PC-3 (cell line): ENCODE measurements around the gene MITF.

Experiments used
- EZH2 ChIP-seq: fragments of 300-600 bp; sonication (generic); IDR thresholded peaks from one replicate; pipeline ENCODE4 v1.6.1; 2017; ENCODE audit warnings: antibody characterized with exemption, mild to moderate bottlenecking, low read length; ENCODE audit not compliant: unreplicated experiment
- EZH2phosphoT487 ChIP-seq: fragments of 300-600 bp; sonication (generic); IDR thresholded peaks from 2 replicates; pipeline ENCODE4 v1.6.1; 2018; ENCODE audit warnings: mild to moderate bottlenecking, antibody characterized with exemption, low read length, borderline replicate concordance
- TF ChIP-seq, protein P1 (sequence below): fragments of 300-600 bp; sonication (generic); conservative IDR thresholded peaks from 2 replicates; pipeline ENCODE4 v1.5.1; 2017; ENCODE audit warnings: antibody characterized with exemption, low read depth, mild to moderate bottlenecking, low read length

DNA sequence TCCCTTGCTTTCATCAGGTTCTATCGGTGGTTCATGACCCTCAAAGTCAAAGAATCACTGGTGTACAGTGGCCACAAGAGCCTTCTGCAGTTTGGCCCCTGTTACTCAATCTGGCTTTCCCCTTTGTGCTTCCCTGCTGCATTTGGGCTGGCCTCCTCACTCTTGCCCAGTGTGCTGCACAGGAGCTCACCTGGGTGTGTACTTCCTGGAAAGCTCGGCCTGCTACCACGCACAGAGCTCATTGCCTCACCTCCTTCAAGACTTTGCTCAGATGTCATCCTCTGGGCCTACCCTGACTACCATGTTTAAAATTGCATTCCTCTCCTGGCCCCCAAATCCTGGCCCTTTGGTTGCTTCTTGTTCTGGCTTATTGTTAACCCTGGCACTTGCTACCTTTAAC lies 90.9 kb downstream of the MITF start:
- TF ChIP-seq, protein P1, sequence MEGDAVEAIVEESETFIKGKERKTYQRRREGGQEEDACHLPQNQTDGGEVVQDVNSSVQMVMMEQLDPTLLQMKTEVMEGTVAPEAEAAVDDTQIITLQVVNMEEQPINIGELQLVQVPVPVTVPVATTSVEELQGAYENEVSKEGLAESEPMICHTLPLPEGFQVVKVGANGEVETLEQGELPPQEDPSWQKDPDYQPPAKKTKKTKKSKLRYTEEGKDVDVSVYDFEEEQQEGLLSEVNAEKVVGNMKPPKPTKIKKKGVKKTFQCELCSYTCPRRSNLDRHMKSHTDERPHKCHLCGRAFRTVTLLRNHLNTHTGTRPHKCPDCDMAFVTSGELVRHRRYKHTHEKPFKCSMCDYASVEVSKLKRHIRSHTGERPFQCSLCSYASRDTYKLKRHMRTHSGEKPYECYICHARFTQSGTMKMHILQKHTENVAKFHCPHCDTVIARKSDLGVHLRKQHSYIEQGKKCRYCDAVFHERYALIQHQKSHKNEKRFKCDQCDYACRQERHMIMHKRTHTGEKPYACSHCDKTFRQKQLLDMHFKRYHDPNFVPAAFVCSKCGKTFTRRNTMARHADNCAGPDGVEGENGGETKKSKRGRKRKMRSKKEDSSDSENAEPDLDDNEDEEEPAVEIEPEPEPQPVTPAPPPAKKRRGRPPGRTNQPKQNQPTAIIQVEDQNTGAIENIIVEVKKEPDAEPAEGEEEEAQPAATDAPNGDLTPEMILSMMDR = no peak
- no peak for TF ChIP-seq EZH2phosphoT487
- no peak for TF ChIP-seq EZH2
